Common myeloid progenitor, CD34-positive (primary cell): ENCODE measurements around the gene COG2.

Source experiments
- CTCF ChIA-PET: fragments of 350-600 bp; sonication (Branson Sonifier 250); formaldehyde crosslinking; loops from one replicate; lab custom pipeline; 2021; ENCODE audit warnings: antibody characterized with exemption; lab: Charles Lee
- POLR2A ChIA-PET: fragments of 350-600 bp; sonication (Branson Sonifier 250); formaldehyde crosslinking; loops from one replicate; lab custom pipeline; 2021; ENCODE audit warnings: antibody characterized with exemption; lab: Charles Lee
- DNase-seq, 3 donors: peaks; one replicate each; pipeline versions ENCODE4 v3.0.0 to v3.0.0-alpha.2; 2013
- H3K27ac ChIP-seq, 2 experiments: 1 replicate in 1 of 2; 2 replicates in 1 of 2; pipeline ENCODE4 v1.7.0; 2013; ENCODE audit warnings: inconsistent platforms in 2 of 2, low read length in 2 of 2, mild to moderate bottlenecking in 2 of 2, low read depth in 1 of 2, moderate library complexity in 1 of 2; ENCODE audit not compliant: severe bottlenecking in 2 of 2, insufficient read depth in 1 of 2, poor library complexity in 1 of 2
- H3K27me3 ChIP-seq, 5 experiments: replicated peaks in 2 of 5; 1 replicate in 3 of 5; 2 replicates in 2 of 5; pipeline versions ENCODE4 v1.6.1 to v1.7.0; 2013; ENCODE audit warnings: low read length in 4 of 5, mild to moderate bottlenecking in 2 of 5, moderate library complexity in 2 of 5, inconsistent platforms in 1 of 5; ENCODE audit not compliant: insufficient read depth in 5 of 5, control insufficient read depth in 4 of 5
- H3K36me3 ChIP-seq, 4 experiments: 1 replicate in 2 of 4; 2 replicates in 2 of 4; pipeline versions ENCODE4 v1.6.1 to v1.7.0; 2013; ENCODE audit warnings: low read length in 3 of 4, control low read depth in 1 of 4, mild to moderate bottlenecking in 1 of 4; ENCODE audit not compliant: control insufficient read depth in 4 of 4, insufficient read depth in 4 of 4
- H3K4me1 ChIP-seq, 4 experiments: 1 replicate in 3 of 4; 2 replicates in 1 of 4; pipeline versions ENCODE4 v1.6.1 to v1.7.1; 2013; ENCODE audit warnings: low read length in 3 of 4, mild to moderate bottlenecking in 3 of 4, control low read depth in 1 of 4, inconsistent platforms in 1 of 4, moderate library complexity in 1 of 4; ENCODE audit not compliant: control insufficient read depth in 4 of 4, insufficient read depth in 4 of 4; ENCODE audit errors: control extremely low read depth in 1 of 4
- H3K4me3 ChIP-seq, 7 experiments: 1 replicate in 4 of 7; 2 replicates in 3 of 7; pipeline versions ENCODE4 v1.5.1 to v1.7.0; 2013; ENCODE audit warnings: mild to moderate bottlenecking in 7 of 7, low read length in 6 of 7, moderate library complexity in 6 of 7, inconsistent platforms in 2 of 7, low read depth in 2 of 7, control low read depth in 1 of 7; ENCODE audit not compliant: insufficient read depth in 4 of 7, control insufficient read depth in 1 of 7; ENCODE audit errors: extremely low read depth in 1 of 7
- H3K9me3 ChIP-seq, 5 experiments: 1 replicate in 4 of 5; 2 replicates in 1 of 5; pipeline versions ENCODE4 v1.6.1 to v1.7.1; 2013; ENCODE audit warnings: low read length in 4 of 5, mild to moderate bottlenecking in 2 of 5, inconsistent platforms in 1 of 5, low read depth in 1 of 5, moderate library complexity in 1 of 5; ENCODE audit not compliant: control insufficient read depth in 4 of 5, insufficient read depth in 2 of 5; ENCODE audit errors: control extremely low read depth in 1 of 5
- WGBS: methylation state at CpG from one replicate; pipeline ENCODE4 v1.1.5; 2013; ENCODE audit not compliant: insufficient coverage; 5-methylcytosine and 5-hydroxymethylcytosine counted together

COG2 gene

DNA sequence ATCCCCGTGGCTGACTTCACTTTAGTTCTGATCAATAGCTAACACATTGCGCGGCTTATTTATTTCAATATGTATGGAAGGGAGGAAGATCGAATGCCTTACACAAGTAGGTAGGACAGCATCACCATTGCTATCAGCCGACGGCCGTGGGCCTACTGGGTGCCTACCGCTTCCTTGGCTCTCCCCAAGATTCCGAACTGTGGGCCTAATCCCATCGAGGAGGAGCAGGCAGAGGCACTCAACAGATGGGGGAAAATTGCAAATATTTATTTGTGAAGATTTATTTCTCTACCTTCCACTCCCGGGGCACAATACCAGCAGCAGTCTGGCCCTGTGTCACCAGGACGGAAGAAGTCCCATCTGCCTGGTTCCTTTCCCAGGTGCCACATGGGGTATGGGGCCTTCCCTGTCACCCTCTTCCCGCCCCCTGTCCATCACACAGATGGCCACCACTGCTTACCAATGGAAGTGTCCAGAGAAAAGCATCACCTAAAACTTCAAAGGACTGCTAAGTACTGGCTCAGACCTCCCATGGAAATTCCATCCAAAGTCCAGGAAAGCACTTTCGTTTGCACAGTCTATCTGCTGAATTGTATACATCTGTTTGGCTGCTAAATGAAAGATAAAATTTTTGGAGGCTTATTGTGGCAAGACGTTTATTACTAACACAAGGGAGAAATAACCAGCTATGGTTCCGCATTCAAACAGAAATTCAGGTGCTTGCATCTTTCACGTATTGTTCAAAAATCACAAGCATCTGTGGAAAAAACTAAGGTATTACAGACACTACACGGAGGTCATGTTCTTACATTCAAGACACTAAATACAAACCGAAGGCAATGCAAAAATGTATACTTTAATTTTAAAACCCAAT is 59.9 kb downstream of the COG2 start:
- H3K4me3 ChIP-seq: no peak overlapping the region
- no peaks in the 10 kb centered on the region for H3K9me3 ChIP-seq
- no peaks in the 10 kb centered on the region for H3K36me3 ChIP-seq
- POLR2A ChIA-PET: no interaction called here
- CTCF ChIA-PET: interaction anchor here (1.2 kb wide), 1 partner anchor 15 kb away, joined by 3 read pairs; no protein-coding TSS in a partner anchor
- H3K27me3 ChIP-seq: peaks cover 0 to 7% (median 0%) of the 10 kb centered on the region in 5 experiments
- H3K27ac ChIP-seq: no peak overlapping the region
- H3K4me1 ChIP-seq: no peaks in the 10 kb centered on the region
- no peak for DNase-seq
- WGBS: 97% methylated on average over 16 of the region's 19 CpGs

DNA sequence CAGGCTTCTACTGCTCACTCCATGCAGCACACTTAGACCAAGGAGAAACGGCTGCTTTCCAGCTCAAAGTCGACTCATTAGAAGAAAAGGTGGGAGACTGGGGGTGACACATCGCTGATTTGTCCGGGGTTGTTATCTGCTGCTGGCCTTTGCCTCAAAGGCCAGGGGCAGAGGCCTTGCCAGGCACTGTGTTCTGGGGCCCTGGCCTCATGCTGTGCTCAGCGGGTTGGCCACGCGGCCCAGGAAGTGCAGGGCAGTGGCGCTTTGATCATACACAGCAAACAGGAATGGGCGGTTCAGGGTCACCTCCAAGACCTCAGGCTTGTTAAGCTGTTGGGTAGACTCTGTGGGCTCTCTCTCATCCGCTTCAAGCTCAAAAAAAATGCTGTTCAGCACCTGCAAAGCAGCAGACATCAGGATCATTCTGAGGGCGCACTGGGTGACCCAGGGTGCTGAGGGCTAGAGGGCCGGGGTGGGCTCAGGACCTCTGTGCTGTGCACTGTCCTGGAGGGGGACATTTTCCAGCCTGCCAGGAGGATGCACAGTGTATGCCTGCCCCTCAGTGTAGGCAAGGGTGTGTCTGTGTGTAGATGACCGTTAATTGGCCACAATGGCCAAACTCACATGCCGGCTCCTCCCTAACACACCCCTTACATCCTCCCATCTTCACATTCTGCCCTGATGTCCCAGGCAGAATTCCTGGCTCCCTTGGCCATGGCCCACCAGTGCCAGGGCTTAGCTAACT is 60.8 kb downstream of the COG2 start:
- Histone ChIP-seq H3K4me3 (no peak overlapping the region), H3K27me3 (peaks cover 0 to 7% (median 0%) of the 10 kb centered on the region in 5 experiments), H3K36me3 (no peaks in the 10 kb centered on the region), H3K9me3 (no peaks in the 10 kb centered on the region), H3K27ac (no peak overlapping the region), H3K4me1 (peaks cover 0 to 9% (median 9%) of the 10 kb centered on the region in 4 experiments)
- CTCF ChIA-PET: interaction anchor here (1.2 kb wide), 1 partner anchor 16 kb away, joined by 3 read pairs; no protein-coding TSS in a partner anchor
- POLR2A ChIA-PET: no interaction called here
- DNase-seq: no peak
- WGBS: 90% methylated on average over 11 of the region's 14 CpGs

DNA sequence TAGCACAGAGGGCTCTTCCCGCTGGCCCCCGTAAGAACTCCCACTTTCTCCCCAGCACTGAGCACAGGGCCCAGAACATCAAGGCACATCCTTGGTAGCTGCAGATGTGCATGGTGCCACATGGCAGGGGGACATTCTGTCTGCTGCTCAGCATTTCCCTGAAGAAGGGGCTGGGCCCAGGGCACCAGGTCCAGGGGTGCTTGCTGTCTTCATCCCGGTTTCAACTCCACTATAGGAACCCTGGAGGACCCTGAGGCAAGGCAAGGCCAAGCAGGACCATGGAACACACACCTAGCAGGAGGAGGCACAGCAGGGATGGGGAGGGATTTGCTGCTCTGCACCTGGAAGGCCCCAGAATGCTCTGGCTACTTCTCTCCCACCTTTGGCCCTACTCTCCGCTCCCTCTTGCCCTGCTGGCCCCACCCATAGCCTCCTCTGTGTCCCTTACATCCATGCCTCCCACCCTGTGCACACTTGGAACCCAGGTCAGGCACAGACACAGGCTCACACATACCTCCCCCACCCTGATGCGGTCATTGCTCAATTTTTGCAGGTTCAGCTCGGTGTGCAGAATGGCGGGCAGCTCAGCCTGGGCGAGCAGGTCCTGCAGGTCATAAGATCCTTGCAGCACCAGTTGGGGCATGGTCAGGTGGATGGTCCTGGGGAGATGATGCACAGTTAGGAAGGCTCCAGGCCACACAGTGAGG is 61.6 kb downstream of the COG2 start:
- no peak overlapping the region for H3K4me3 ChIP-seq
- DNase-seq: no peak
- peaks cover 0 to 4% (median 0%) of the 10 kb centered on the region in 5 experiments for H3K27me3 ChIP-seq
- ChIA-PET CTCF (no interaction called here), POLR2A (no interaction called here)
- H3K9me3 ChIP-seq: no peaks in the 10 kb centered on the region
- 100% methylated on average over 5 of the region's 8 CpGs for WGBS
- peaks cover 0 to 14% (median 11%) of the 10 kb centered on the region in 4 experiments for H3K4me1 ChIP-seq
- no peaks in the 10 kb centered on the region for H3K36me3 ChIP-seq
- H3K27ac ChIP-seq: no peak overlapping the region

DNA sequence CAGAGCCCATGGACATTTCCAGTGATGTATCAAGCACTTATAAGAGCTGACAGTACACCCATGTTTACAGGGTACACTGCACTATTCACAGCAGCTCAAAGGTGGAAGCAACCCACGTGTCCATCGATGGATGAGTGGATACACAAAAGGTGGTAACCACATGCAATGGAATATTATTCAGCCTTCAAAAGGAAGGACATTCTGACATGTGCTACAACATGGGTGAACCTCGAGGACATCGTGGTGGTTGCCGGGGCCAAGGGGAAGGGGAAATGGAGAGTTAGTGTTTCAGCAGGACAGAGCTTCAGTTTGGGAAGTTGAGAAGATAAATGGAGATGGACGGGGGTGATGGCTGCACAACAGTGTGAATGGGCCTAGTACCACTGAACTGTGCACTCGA is 62.5 kb downstream of the COG2 start:
- H3K27me3 ChIP-seq: peaks cover 0 to 4% (median 0%) of the 10 kb centered on the region in 5 experiments
- no peaks in the 10 kb centered on the region for H3K36me3 ChIP-seq
- POLR2A ChIA-PET: no interaction called here
- H3K4me3 ChIP-seq: no peak overlapping the region
- DNase-seq: no peak
- CTCF ChIA-PET: no interaction called here
- H3K27ac ChIP-seq: no peak overlapping the region
- no peaks in the 10 kb centered on the region for H3K9me3 ChIP-seq
- H3K4me1 ChIP-seq: peaks cover 0 to 14% (median 11%) of the 10 kb centered on the region in 4 experiments
- WGBS: 91% methylated on average over 6 of the region's 7 CpGs

DNA sequence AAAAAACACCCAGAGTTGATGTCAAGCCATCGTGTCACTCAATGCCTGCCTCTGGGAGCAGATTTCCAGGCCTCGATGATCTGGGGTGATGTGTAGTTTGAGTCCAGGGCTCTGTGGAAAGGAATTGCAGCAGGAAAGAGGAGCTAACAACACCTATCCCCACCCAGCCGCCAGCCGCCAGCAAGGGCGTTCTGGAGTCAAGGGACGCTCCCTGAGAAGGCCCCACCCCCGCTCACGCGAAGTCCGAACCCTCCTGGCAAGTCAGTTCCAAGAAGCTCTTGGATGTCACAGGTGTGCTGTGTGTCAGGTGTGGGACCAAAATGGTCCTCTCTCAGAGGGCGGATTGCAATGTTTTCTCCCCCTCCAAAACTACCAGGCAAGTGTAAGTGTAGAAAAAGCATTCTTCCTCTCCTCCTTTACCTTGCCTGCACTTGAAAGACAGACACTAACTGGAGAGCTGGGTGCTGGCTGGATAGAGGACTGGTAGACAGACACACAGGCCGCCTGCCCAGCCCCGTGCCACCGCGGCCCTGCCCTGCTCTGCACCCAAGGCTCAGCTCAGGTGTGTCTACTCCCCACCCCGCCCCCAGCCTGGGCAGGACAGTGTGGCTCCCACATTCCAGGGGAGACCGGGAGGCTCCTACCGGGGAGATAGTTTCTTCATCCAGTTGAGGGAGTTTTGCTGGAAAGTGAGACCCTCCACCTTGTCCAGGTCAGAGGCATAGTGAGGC is 63.2 kb downstream of the COG2 start:
- ChIA-PET CTCF (no interaction called here), POLR2A (no interaction called here)
- Histone ChIP-seq H3K27ac (no peak overlapping the region), H3K9me3 (no peaks in the 10 kb centered on the region), H3K36me3 (no peaks in the 10 kb centered on the region), H3K27me3 (peaks cover 0 to 4% (median 0%) of the 10 kb centered on the region in 5 experiments), H3K4me1 (peaks cover 0 to 14% (median 11%) of the 10 kb centered on the region in 4 experiments), H3K4me3 (no peak overlapping the region)
- no peak for DNase-seq
- whole genome bisulfite sequencing: 99% methylated on average over 13 of the region's 18 CpGs

DNA sequence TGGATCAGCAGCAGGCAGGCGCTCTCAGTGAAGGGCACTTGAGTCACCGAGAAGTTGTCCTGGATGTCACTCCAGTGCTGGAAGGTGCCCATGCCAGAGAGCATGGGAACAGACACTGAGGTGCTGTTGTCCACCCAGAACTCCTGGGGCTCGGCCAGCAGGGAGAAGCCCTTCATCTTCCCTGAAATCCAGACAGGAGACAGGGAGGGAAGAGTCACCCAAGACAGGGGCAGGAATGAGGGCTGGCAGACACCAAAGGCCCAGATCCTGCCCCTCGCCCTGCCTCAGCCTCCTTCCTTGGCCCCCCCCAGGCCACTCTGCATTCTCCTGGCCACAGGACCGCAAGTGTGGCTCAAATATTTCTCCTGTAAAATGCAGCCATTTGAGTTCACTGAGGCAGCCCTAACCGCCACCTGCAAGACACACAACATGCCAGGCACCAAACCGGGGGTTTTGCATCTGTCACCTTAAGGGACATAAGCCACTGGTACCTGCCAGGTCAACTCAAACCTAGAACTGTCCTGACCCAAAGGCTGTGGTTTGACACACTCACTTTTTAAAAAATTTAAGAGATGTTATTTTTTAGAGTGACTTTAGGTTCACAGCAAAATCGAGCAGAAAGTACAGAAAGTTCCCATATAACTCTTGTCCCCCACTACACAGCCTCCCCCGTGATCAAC is 63.9 kb downstream of the COG2 start:
- 96% methylated on average over 7 of the region's 9 CpGs for WGBS
- Histone ChIP-seq H3K4me3 (no peak overlapping the region), H3K36me3 (no peaks in the 10 kb centered on the region), H3K27ac (no peak overlapping the region), H3K27me3 (peaks cover 0 to 5% (median 0%) of the 10 kb centered on the region in 5 experiments), H3K9me3 (no peaks in the 10 kb centered on the region), H3K4me1 (peaks cover 0 to 14% (median 11%) of the 10 kb centered on the region in 4 experiments)
- ChIA-PET CTCF (no interaction called here), POLR2A (no interaction called here)
- DNase-seq: no peak
